Measurements from ENCODE around the gene KRTAP26-1. TPM values are rescaled to one million over a fixed set of nuclear protein-coding genes. Genes with fewer than 3 reads are reported as not detected.

Gene KRTAP26-1
- total RNA-seq, 2 experiments from 2014 or later, result not detected

- no peaks in the 10 kb centered on the region for H3K9me3 ChIP-seq (ENCODE audit: control insufficient read depth in 1 of 2, insufficient read depth in 1 of 2, low read length in 2 of 2)
- TF ChIP-seq, protein P1, sequence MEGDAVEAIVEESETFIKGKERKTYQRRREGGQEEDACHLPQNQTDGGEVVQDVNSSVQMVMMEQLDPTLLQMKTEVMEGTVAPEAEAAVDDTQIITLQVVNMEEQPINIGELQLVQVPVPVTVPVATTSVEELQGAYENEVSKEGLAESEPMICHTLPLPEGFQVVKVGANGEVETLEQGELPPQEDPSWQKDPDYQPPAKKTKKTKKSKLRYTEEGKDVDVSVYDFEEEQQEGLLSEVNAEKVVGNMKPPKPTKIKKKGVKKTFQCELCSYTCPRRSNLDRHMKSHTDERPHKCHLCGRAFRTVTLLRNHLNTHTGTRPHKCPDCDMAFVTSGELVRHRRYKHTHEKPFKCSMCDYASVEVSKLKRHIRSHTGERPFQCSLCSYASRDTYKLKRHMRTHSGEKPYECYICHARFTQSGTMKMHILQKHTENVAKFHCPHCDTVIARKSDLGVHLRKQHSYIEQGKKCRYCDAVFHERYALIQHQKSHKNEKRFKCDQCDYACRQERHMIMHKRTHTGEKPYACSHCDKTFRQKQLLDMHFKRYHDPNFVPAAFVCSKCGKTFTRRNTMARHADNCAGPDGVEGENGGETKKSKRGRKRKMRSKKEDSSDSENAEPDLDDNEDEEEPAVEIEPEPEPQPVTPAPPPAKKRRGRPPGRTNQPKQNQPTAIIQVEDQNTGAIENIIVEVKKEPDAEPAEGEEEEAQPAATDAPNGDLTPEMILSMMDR (IDR thresholded peaks at IDR 0.05), result no peak
- no peaks in the 10 kb centered on the region for H3K4me1 ChIP-seq (ENCODE audit: insufficient read depth, low read length)
- H3K36me3 Mint-ChIP-seq (ENCODE audit: low read depth), result no peaks in the 10 kb centered on the region
- intact Hi-C loops (cut with DNase I, micrococcal nuclease), result no loop called here
- no peak for ATAC-seq (ENCODE audit: poor library complexity)
- no peaks in the 10 kb centered on the region for H3K27me3 ChIP-seq (ENCODE audit: control insufficient read depth in 1 of 2, insufficient read depth in 2 of 2, low read length in 2 of 2)
- POLR2A ChIA-PET, result no interaction called here
- CTCF ChIA-PET, result no interaction called here
- H3K27ac ChIP-seq (ENCODE audit: low read depth in 1 of 2, low read length in 2 of 2), result no peak overlapping the region
- H3K4me1 Mint-ChIP-seq (ENCODE audit: low read depth), result no peaks in the 10 kb centered on the region
- H3K4me3 Mint-ChIP-seq, result no peak overlapping the region
- no peaks in the 10 kb centered on the region for H3K36me3 ChIP-seq (ENCODE audit: insufficient read depth, low read length)
- no peak overlapping the region for H3K4me3 ChIP-seq (ENCODE audit: low read length)
- H3K27me3 Mint-ChIP-seq, result no peaks in the 10 kb centered on the region
- DNase-seq, result no peak
- H3K27ac Mint-ChIP-seq, result no peak overlapping the region
- no peaks in the 10 kb centered on the region for H3K9me3 Mint-ChIP-seq
These were observed 13.6 kb upstream of the KRTAP26-1 start for GRCh38 chr21:30333736-30334135.

DNA sequence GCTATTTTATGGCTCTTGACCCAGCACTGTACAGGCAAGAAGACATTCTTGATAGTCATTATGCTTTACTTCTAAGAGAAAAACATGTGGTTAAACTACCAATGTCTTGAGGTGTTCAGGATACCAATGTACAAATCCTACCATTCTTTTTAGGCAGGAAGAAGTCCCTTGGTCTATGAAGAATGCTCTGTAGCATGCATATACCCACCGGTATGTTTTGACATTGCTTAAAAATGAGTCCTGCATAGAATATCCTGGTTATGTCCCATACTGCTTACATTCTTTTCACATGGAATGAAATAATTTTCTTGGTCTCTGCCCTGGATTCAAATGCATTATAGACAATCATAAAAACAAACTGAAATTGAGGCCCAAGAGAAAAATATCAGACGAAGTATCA lies 12.6 kb upstream of the KRTAP26-1 start:
- H3K4me1 ChIP-seq (ENCODE audit: insufficient read depth, low read length), result no peaks in the 10 kb centered on the region
- no peaks in the 10 kb centered on the region for H3K36me3 ChIP-seq (ENCODE audit: insufficient read depth, low read length)
- no peak for ATAC-seq (ENCODE audit: poor library complexity)
- no peak overlapping the region for H3K27ac ChIP-seq (ENCODE audit: low read depth in 1 of 2, low read length in 2 of 2)
- no peaks in the 10 kb centered on the region for H3K27me3 Mint-ChIP-seq
- no peaks in the 10 kb centered on the region for H3K4me1 Mint-ChIP-seq (ENCODE audit: low read depth)
- ChIA-PET POLR2A (no interaction called here), CTCF (no interaction called here)
- no peak for DNase-seq
- TF ChIP-seq, protein P1 (IDR thresholded peaks at IDR 0.05), result no peak
- no peaks in the 10 kb centered on the region for H3K9me3 ChIP-seq (ENCODE audit: control insufficient read depth in 1 of 2, insufficient read depth in 1 of 2, low read length in 2 of 2)
- intact Hi-C loops (cut with DNase I, micrococcal nuclease), result no loop called here
- H3K27ac Mint-ChIP-seq, result no peak overlapping the region
- H3K4me3 ChIP-seq (ENCODE audit: low read length), result no peak overlapping the region
- H3K4me3 Mint-ChIP-seq, result no peak overlapping the region
- no peaks in the 10 kb centered on the region for H3K9me3 Mint-ChIP-seq
- no peaks in the 10 kb centered on the region for H3K27me3 ChIP-seq (ENCODE audit: control insufficient read depth in 1 of 2, insufficient read depth in 2 of 2, low read length in 2 of 2)
- no peaks in the 10 kb centered on the region for H3K36me3 Mint-ChIP-seq (ENCODE audit: low read depth)

- Mint-ChIP-seq H3K27me3 (no peaks in the 10 kb centered on the region), H3K27ac (no peak overlapping the region), H3K4me3 (no peak overlapping the region), H3K9me3 (peaks cover 12% of the 10 kb centered on the region), H3K4me1 (ENCODE audit: low read depth) (no peaks in the 10 kb centered on the region), H3K36me3 (ENCODE audit: low read depth) (no peaks in the 10 kb centered on the region)
- TF ChIP-seq, protein P1 (IDR thresholded peaks at IDR 0.05), result no peak
- no peak overlapping the region for H3K27ac ChIP-seq (ENCODE audit: low read depth in 1 of 2, low read length in 2 of 2)
- no peak overlapping the region for H3K4me3 ChIP-seq (ENCODE audit: low read length)
- ChIA-PET CTCF (interaction anchor here (2.2 kb wide), 1 partner anchor 10 kb away, joined by 6 read pairs; no protein-coding TSS in a partner anchor), POLR2A (no interaction called here)
- no peaks in the 10 kb centered on the region for H3K4me1 ChIP-seq (ENCODE audit: insufficient read depth, low read length)
- no peaks in the 10 kb centered on the region for H3K27me3 ChIP-seq (ENCODE audit: control insufficient read depth in 1 of 2, insufficient read depth in 2 of 2, low read length in 2 of 2)
- intact Hi-C loops (cut with DNase I, micrococcal nuclease), result no loop called here
- no peak for DNase-seq
- peaks cover 0 to 13% of the 10 kb centered on the region in 2 experiments for H3K9me3 ChIP-seq (ENCODE audit: control insufficient read depth in 1 of 2, insufficient read depth in 1 of 2, low read length in 2 of 2)
- H3K36me3 ChIP-seq (ENCODE audit: insufficient read depth, low read length), result no peaks in the 10 kb centered on the region
- ATAC-seq (ENCODE audit: poor library complexity), result no peak
These were observed 9.2 kb upstream of the KRTAP26-1 start for GRCh38 chr21:30329203-30329875.
